Thyroid gland (tissue), 4 donors: Measurements from ENCODE around the gene STK4.

Experiments
- CTCF ChIP-seq, 6 experiments: fragments of 200-600 bp in 3 of 6; fragments of 450-650 bp in 3 of 6; sonication (generic) in 3 of 6; IDR thresholded peaks; one replicate each; pipeline ENCODE4 v1.5.1; 2016 to 2019; ENCODE audit warnings: antibody characterized with exemption in 6 of 6, mild to moderate bottlenecking in 2 of 6, inconsistent platforms in 1 of 6, moderate library complexity in 1 of 6
- POLR2A ChIP-seq, 2 donors: fragments of 450-650 bp; IDR thresholded peaks; one replicate each; pipeline ENCODE4 v1.6.1; 2017; ENCODE audit warnings: antibody characterized with exemption in 2 of 2, mild to moderate bottlenecking in 2 of 2, moderate library complexity in 1 of 2

GRCh38 chr20:45032781-45033180, 66.5 kb downstream of the STK4 start:
- TF ChIP-seq POLR2A (IDR thresholded peaks at IDR 0.05) = no peak
- no peak for TF ChIP-seq CTCF (IDR thresholded peaks at IDR 0.05)
